HCT116 (cell line): ENCODE data around the gene CNTNAP5. TPM values are rescaled to one million over a fixed set of nuclear protein-coding genes. Genes with fewer than 3 reads are reported as not detected.

ENCODE experiments used
- ATAC-seq: fragments of 200-7000 bp; cut with Tn5 transposase; 2 replicates; pipeline ENCODE4 v1.9.1; 2020; ENCODE audit warnings: mild to moderate bottlenecking, moderate library complexity
- BruUV-seq: library from RNA; stranded (reverse); fragments of 400-500 nt; replicated peaks from 2 replicates; lab custom pipeline; 2021; lab: Mats Ljungman, UMichigan
- CTCF ChIA-PET: fragments of 300-600 bp; sonication (Branson Sonifier 250); formaldehyde crosslinking; loops from one replicate; lab custom pipeline; 2021; ENCODE audit warnings: antibody characterized with exemption; lab: Charles Lee
- POLR2A ChIA-PET: fragments of 300-600, 350-600 bp; sonication (Branson Sonifier 250); formaldehyde crosslinking; loops from one replicate; lab custom pipeline; 2021; ENCODE audit warnings: antibody characterized with exemption; lab: Charles Lee
- RAD21 ChIA-PET, 2 experiments: fragments of 300-600 bp; sonication (Branson Sonifier 250); formaldehyde crosslinking; loops; one replicate each; lab custom pipeline; 2023; ENCODE audit warnings: low total read pairs in 2 of 2; ENCODE audit not compliant: uncharacterized antibody in 2 of 2, unreplicated experiment in 2 of 2, low non-redundant PET in 1 of 2; lab: Charles Lee
- DNase-seq: peaks from one replicate; pipeline ENCODE4 v3.0.0-alpha.2; 2010; ENCODE audit warnings: low read depth, low spot score
- H2AFZ ChIP-seq: fragments of 200-600 bp; shearing (Covaris generic), sonication (generic); 2 replicates; pipeline ENCODE4 v1.6.1; 2017; ENCODE audit warnings: low read depth, mixed run types, mixed read lengths, antibody characterized with exemption, low read length; ENCODE audit not compliant: poor library complexity, severe bottlenecking
- H3K27ac ChIP-seq: 2 replicates; pipeline ENCODE4 v1.5.1; 2012; ENCODE audit warnings: low read depth, low read length
- H3K27me3 ChIP-seq: fragments of 200-600 bp; sonication (generic); 2 replicates; pipeline ENCODE4 v1.6.1; 2016; ENCODE audit warnings: mixed run types, low read length, mixed read lengths; ENCODE audit not compliant: insufficient read depth
- H3K36me3 ChIP-seq, 2 experiments: fragments of 200-500 bp in 1 of 2; fragments of 200-600 bp in 1 of 2; sonication (Bioruptor generic) in 1 of 2; sonication (generic) in 1 of 2; 2 replicates each; pipeline versions ENCODE4 v1.5.1 to v1.6.1; 2014 to 2016; ENCODE audit warnings: low read length in 2 of 2, inconsistent platforms in 1 of 2, mixed read lengths in 1 of 2, mixed run types in 1 of 2; ENCODE audit not compliant: insufficient read depth in 2 of 2, control insufficient read depth in 1 of 2
- H3K4me1 ChIP-seq, 2 experiments: fragments of 200-600 bp in 1 of 2; sonication (generic) in 1 of 2; 2 replicates each; pipeline versions ENCODE4 v1.5.1 to v1.6.1; 2012 to 2017; ENCODE audit warnings: low read length in 2 of 2, inconsistent platforms in 1 of 2, mild to moderate bottlenecking in 1 of 2, mixed read lengths in 1 of 2, mixed run types in 1 of 2, moderate library complexity in 1 of 2; ENCODE audit not compliant: insufficient read depth in 2 of 2, control insufficient read depth in 1 of 2
- H3K4me2 ChIP-seq: fragments of 200-600 bp; sonication (generic); 2 replicates; pipeline ENCODE4 v1.6.1; 2017; ENCODE audit warnings: mixed run types, low read length, mixed read lengths
- H3K4me3 ChIP-seq, 2 experiments: fragments of 200-600 bp in 1 of 2; sonication (generic) in 1 of 2; replicated peaks in 1 of 2; 2 replicates each; pipeline ENCODE4 v1.5.1; 2011 to 2016; ENCODE audit warnings: low read length in 2 of 2, control low read depth in 1 of 2, low read depth in 1 of 2, mild to moderate bottlenecking in 1 of 2, mixed read lengths in 1 of 2, mixed run types in 1 of 2
- H3K79me2 ChIP-seq: fragments of 200-600 bp; sonication (generic); 2 replicates; pipeline ENCODE4 v1.6.1; 2017; ENCODE audit warnings: mild to moderate bottlenecking, mixed run types, low read length, moderate library complexity, mixed read lengths; ENCODE audit not compliant: insufficient read depth
- H3K9ac ChIP-seq: fragments of 200-600 bp; sonication (generic); 2 replicates; pipeline ENCODE4 v1.6.1; 2016; ENCODE audit warnings: low read length, mixed read lengths
- H3K9me2 ChIP-seq: fragments of 200-600 bp; sonication (generic), shearing (Covaris generic); 2 replicates; pipeline ENCODE4 v1.6.1; 2017; ENCODE audit warnings: mixed run types, mild to moderate bottlenecking, moderate library complexity; ENCODE audit not compliant: insufficient read depth
- H3K9me3 ChIP-seq, 2 experiments: fragments of 200-500 bp in 1 of 2; fragments of 200-600 bp in 1 of 2; sonication (Bioruptor generic) in 1 of 2; sonication (generic) in 1 of 2; 2 replicates each; pipeline ENCODE4 v1.6.1; 2014 to 2017; ENCODE audit warnings: low read length in 2 of 2, mixed read lengths in 2 of 2, inconsistent platforms in 1 of 2, low read depth in 1 of 2, mild to moderate bottlenecking in 1 of 2, mixed run types in 1 of 2, moderate library complexity in 1 of 2; ENCODE audit not compliant: control insufficient read depth in 1 of 2, insufficient read depth in 1 of 2
- H4K20me1 ChIP-seq: fragments of 200-600 bp; sonication (generic), shearing (Covaris generic); 2 replicates; pipeline ENCODE4 v1.6.1; 2017; ENCODE audit warnings: mixed run types, mild to moderate bottlenecking, moderate library complexity; ENCODE audit not compliant: insufficient read depth
- CBX3 ChIP-seq: IDR thresholded peaks from 2 replicates; pipeline ENCODE4 v1.6.1; 2012; ENCODE audit warnings: low read depth
- EZH2phosphoT487 ChIP-seq: fragments of 200-600 bp; IDR thresholded peaks from 2 replicates; pipeline ENCODE4 v1.6.1; 2018; ENCODE audit warnings: antibody characterized with exemption, borderline replicate concordance
- FOSL1 ChIP-seq: IDR thresholded peaks from 2 replicates; pipeline ENCODE4 v1.6.1; 2012; ENCODE audit warnings: low read depth
- JUND ChIP-seq: IDR thresholded peaks from 2 replicates; pipeline ENCODE4 v1.6.1; 2012
- POLR2A ChIP-seq: IDR thresholded peaks from 2 replicates; pipeline ENCODE4 v1.7.0; 2011; ENCODE audit warnings: borderline replicate concordance; ENCODE audit not compliant: insufficient read depth, insufficient read length; ENCODE audit errors: extremely low read depth
- POLR2AphosphoS5 ChIP-seq: IDR thresholded peaks from 2 replicates; pipeline ENCODE4 v1.6.1; 2011; ENCODE audit warnings: mild to moderate bottlenecking, low read depth, low read length, moderate library complexity
- SIN3A ChIP-seq: IDR thresholded peaks from 2 replicates; pipeline ENCODE4 v1.6.1; 2012; ENCODE audit warnings: low read depth
- SP1 ChIP-seq: IDR thresholded peaks from 2 replicates; pipeline ENCODE4 v1.6.1; 2012; ENCODE audit warnings: low read depth
- SRF ChIP-seq: IDR thresholded peaks from 2 replicates; pipeline ENCODE4 v1.6.1; 2012; ENCODE audit warnings: low read depth
- TCF7L2 ChIP-seq: IDR thresholded peaks from 2 replicates; pipeline ENCODE4 v1.7.0; 2011; ENCODE audit warnings: borderline replicate concordance, inconsistent platforms; ENCODE audit not compliant: insufficient read depth, insufficient read length; ENCODE audit errors: extremely low read depth
- YY1 ChIP-seq: IDR thresholded peaks from 2 replicates; pipeline ENCODE4 v1.6.1; 2011; ENCODE audit warnings: low read length, low read depth, moderate library complexity, mild to moderate bottlenecking; ENCODE audit not compliant: insufficient replicate concordance; ENCODE audit errors: extremely low read depth
- ZNF274 ChIP-seq: fragments of 200-500 bp; sonication (Bioruptor generic); IDR thresholded peaks from 2 replicates; pipeline ENCODE4 v1.6.1; 2014; ENCODE audit warnings: mild to moderate bottlenecking, low read depth, low read length, inconsistent platforms
- intact Hi-C: fragments of 100-400 bp; cut with micrococcal nuclease; formaldehyde crosslinking; loops from 2 replicates; pipeline ENCODE4 v1.10.0; 2022
- total RNA-seq: library from RNA; stranded (reverse); gene quantifications from one replicate; pipeline ENCODE4 v1.2.1, GENCODE V29; 2021; ENCODE audit not compliant: unreplicated experiment
- TF ChIP-seq, protein P1 (sequence below): IDR thresholded peaks from 2 replicates; pipeline ENCODE4 v1.6.1; 2012; ENCODE audit warnings: low read depth
- TF ChIP-seq, protein P2 (sequence below): IDR thresholded peaks from 2 replicates; pipeline ENCODE4 v1.6.1; 2012

Gene CNTNAP5
- total RNA-seq, 1 experiment from 2014 or later: not detected

DNA sequence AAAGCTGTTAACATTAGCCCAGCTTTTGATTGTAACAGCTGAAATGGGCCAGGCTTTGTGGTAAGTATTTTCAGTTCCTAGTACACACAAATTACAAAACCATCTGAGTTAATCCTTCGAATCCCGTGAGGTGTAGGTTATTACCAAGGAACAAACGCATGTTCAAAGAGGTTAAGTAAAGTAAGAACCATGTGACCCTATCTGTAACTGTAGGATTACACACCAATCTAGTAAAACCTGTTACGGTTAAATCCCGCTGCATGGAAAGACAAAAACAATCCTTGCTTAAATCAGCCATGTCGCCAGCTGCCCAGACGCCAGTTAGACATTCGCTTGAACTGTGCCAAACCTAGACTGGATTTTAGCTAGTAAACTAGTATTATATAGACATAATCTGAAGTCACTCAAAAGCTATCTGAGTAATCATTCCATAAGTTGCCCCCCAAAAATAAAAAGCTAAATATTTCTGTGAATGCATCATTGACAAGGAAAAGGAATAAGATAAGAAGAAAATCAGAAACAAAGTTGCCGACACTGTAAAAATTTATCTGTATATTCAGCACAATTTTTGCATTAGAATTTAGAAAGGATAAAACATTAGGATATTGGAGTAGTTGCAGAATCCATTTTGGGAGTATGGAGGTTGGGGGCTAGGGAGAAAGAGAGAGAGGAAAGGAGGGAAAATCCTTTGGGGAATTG is 638.0 kb downstream of the CNTNAP5 start:
- Histone ChIP-seq H3K9me3 (peaks cover 11 to 18% of the 10 kb centered on the region in 2 experiments; a peak in 2 of 4 replicates), H4K20me1 (no peaks in the 10 kb centered on the region), H3K27ac (no peak overlapping the region), H2AFZ (no peak overlapping the region), H3K9me2 (no peaks in the 10 kb centered on the region), H3K36me3 (no peaks in the 10 kb centered on the region), H3K4me3 (no peak overlapping the region), H3K27me3 (no peaks in the 10 kb centered on the region), H3K79me2 (no peaks in the 10 kb centered on the region), H3K4me1 (no peaks in the 10 kb centered on the region), H3K4me2 (no peak overlapping the region), H3K9ac (no peak overlapping the region)
- ChIA-PET POLR2A (no interaction called here), CTCF (no interaction called here), RAD21 (no interaction called here)
- intact Hi-C loops: no loop called here
- DNase-seq: no peak
- ATAC-seq: no peak
- no TSS peak for BruUV-seq
- TF ChIP-seq POLR2A (no peak), ZNF274 (no peak), POLR2AphosphoS5 (no peak), SIN3A (no peak), SP1 (no peak), SRF (no peak), TCF7L2 (no peak), JUND (no peak), YY1 (no peak), EZH2phosphoT487 (no peak), CBX3 (no peak), FOSL1 (no peak)
- TF ChIP-seq, protein P1, sequence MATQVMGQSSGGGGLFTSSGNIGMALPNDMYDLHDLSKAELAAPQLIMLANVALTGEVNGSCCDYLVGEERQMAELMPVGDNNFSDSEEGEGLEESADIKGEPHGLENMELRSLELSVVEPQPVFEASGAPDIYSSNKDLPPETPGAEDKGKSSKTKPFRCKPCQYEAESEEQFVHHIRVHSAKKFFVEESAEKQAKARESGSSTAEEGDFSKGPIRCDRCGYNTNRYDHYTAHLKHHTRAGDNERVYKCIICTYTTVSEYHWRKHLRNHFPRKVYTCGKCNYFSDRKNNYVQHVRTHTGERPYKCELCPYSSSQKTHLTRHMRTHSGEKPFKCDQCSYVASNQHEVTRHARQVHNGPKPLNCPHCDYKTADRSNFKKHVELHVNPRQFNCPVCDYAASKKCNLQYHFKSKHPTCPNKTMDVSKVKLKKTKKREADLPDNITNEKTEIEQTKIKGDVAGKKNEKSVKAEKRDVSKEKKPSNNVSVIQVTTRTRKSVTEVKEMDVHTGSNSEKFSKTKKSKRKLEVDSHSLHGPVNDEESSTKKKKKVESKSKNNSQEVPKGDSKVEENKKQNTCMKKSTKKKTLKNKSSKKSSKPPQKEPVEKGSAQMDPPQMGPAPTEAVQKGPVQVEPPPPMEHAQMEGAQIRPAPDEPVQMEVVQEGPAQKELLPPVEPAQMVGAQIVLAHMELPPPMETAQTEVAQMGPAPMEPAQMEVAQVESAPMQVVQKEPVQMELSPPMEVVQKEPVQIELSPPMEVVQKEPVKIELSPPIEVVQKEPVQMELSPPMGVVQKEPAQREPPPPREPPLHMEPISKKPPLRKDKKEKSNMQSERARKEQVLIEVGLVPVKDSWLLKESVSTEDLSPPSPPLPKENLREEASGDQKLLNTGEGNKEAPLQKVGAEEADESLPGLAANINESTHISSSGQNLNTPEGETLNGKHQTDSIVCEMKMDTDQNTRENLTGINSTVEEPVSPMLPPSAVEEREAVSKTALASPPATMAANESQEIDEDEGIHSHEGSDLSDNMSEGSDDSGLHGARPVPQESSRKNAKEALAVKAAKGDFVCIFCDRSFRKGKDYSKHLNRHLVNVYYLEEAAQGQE: no peak
- TF ChIP-seq, protein P2, sequence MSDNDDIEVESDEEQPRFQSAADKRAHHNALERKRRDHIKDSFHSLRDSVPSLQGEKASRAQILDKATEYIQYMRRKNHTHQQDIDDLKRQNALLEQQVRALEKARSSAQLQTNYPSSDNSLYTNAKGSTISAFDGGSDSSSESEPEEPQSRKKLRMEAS: no peak
